Measurements from ENCODE around the gene ZEB2. TPM values are rescaled to one million over a fixed set of nuclear protein-coding genes. Genes with fewer than 3 reads are reported as not detected.

ZEB2 gene
- total and polyA plus RNA-seq, 12 donors = 17.2 to 99.5 (median 83.0) TPM

DNA sequence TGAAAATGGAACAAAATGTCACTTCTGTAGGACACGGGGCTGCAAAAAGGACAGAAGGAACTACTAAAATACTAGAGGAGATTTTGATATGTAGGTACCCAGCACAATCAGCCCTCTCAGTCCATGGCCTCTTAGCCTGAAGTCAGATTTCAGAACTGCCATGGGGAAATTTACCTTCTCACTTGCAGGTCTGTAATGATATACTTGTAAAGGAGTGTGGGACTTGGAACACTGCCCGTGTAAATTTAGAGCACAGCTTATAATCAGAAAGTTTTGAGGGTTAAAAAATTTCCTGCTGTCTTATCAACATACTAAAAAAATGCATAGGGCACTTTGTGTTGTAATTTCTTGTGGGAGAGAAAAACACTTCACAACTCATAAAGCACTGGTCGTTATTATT is 60.6 kb downstream of the ZEB2 start:
- Histone ChIP-seq H3K36me3 (peaks cover 0 to 16% (median 0%) of the 10 kb centered on the region in 9 donors), H3K4me1 (peaks cover 0 to 99% (median 88%) of the 10 kb centered on the region in 9 donors), H3K27me3 (no peaks in the 10 kb centered on the region), H3K27ac (peak overlapping the region in 8 of 10 donors; percentile 41 to 77 (median 70)), H3K9me3 (no peaks in the 10 kb centered on the region), H3K4me3 (peak overlapping the region in 1 of 10 donors; percentile 1)
- intact Hi-C loops (cut with DNase I) = loop anchor here in 7 of 10 donors (5.0 to 10.0 kb wide), 5 partner anchors 43 to 56 kb away; no protein-coding TSS in a partner anchor
- TF ChIP-seq, protein P1, sequence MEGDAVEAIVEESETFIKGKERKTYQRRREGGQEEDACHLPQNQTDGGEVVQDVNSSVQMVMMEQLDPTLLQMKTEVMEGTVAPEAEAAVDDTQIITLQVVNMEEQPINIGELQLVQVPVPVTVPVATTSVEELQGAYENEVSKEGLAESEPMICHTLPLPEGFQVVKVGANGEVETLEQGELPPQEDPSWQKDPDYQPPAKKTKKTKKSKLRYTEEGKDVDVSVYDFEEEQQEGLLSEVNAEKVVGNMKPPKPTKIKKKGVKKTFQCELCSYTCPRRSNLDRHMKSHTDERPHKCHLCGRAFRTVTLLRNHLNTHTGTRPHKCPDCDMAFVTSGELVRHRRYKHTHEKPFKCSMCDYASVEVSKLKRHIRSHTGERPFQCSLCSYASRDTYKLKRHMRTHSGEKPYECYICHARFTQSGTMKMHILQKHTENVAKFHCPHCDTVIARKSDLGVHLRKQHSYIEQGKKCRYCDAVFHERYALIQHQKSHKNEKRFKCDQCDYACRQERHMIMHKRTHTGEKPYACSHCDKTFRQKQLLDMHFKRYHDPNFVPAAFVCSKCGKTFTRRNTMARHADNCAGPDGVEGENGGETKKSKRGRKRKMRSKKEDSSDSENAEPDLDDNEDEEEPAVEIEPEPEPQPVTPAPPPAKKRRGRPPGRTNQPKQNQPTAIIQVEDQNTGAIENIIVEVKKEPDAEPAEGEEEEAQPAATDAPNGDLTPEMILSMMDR (IDR thresholded peaks at IDR 0.05) = no peak
- 15 to 18% methylated on average over 3 of the region's 3 CpGs for WGBS, 2 donors
- DNase-seq = no peak
- ATAC-seq = no peak

DNA sequence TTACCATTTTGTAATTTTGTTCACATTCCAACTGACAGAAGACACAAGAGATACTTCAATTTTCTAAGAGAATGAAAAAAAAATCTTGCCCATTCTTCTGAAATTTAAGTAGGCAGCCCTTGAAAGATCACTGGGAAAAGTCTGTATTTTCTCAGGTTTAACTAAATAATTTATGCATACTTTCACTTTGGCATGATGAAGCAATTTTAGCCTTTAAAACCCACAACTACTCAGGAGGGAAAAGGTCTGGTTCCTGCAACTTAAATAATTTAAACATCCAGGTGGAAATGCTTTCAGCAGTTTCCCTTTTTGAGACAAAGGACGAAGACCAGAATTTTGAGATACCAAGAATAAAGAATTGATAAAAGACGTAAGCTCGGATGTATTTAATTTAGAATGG is 61.4 kb downstream of the ZEB2 start:
- WGBS, 2 donors = 33 to 36% methylated on average over 3 of the region's 3 CpGs
- H3K36me3 ChIP-seq = peaks cover 0 to 11% (median 0%) of the 10 kb centered on the region in 9 donors
- no peaks in the 10 kb centered on the region for H3K27me3 ChIP-seq
- H3K9me3 ChIP-seq = no peaks in the 10 kb centered on the region
- DNase-seq = no peak
- ATAC-seq = no peak
- intact Hi-C loops (cut with DNase I) = loop anchor here in 7 of 10 donors (5.0 to 10.0 kb wide), 5 partner anchors 44 to 56 kb away; no protein-coding TSS in a partner anchor
- peak overlapping the region in 9 of 10 donors; percentile 4 to 77 (median 69) for H3K27ac ChIP-seq
- no peak overlapping the region for H3K4me3 ChIP-seq
- peaks cover 0 to 100% (median 95%) of the 10 kb centered on the region in 9 donors for H3K4me1 ChIP-seq
- TF ChIP-seq, protein P1 (IDR thresholded peaks at IDR 0.05) = no peak

DNA sequence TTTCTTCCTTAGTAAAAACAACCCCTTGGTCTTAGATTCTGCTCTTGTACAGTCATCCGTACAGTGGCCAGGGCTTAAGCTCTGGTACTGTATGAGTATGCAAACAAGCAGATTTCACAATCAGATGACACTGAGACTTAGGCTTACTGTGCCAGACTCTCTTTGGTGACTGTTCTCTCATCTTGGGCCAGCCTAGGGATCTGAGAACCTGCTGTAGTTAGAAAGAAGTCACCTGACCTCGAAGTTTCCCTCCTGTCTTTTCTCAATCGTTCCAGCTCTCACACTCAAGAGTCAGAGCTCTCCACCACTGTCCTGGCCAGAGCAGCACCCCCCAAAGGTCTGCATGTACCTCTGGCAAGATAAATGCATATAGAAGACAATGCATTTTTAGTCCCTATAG is 63.2 kb downstream of the ZEB2 start:
- WGBS, 2 donors = 13 to 20% methylated on average over 3 of the region's 3 CpGs
- TF ChIP-seq, protein P1 (IDR thresholded peaks at IDR 0.05) = no peak
- peaks cover 0 to 5% (median 0%) of the 10 kb centered on the region in 9 donors for H3K36me3 ChIP-seq
- ATAC-seq (peak; percentile 34 to 90 (median 53)), DNase-seq (peak; percentile 15 to 29)
- H3K9me3 ChIP-seq = no peaks in the 10 kb centered on the region
- H3K4me3 ChIP-seq = no peak overlapping the region
- H3K4me1 ChIP-seq = peaks cover 4 to 100% (median 99%) of the 10 kb centered on the region in 9 donors
- H3K27me3 ChIP-seq = no peaks in the 10 kb centered on the region
- peak overlapping the region in 7 of 10 donors; percentile 18 to 77 (median 26) for H3K27ac ChIP-seq
- intact Hi-C loops (cut with DNase I) = loop anchor here in 7 of 10 donors (5.0 to 10.0 kb wide), 5 partner anchors 46 to 58 kb away; no protein-coding TSS in a partner anchor

DNA sequence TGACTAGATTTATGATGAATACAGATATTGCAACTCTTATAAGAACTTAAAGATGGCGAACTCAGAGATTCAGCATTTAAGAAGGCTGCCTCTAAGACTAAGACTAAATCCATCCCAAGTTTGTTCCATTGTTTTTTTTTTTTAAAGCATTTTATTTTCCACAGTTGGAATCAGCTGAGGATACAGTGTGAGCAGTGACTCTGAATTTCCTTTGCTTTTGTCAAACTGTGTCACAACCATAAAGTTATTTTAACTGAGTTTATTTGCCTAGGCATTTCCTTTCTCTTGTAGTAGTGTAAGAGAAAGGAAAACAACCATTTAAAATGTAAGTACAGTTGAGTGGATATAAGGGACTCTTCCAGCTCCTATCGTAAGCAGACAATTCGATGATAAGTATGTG is 63.9 kb downstream of the ZEB2 start:
- peaks cover 4 to 100% (median 96%) of the 10 kb centered on the region in 9 donors for H3K4me1 ChIP-seq
- WGBS, 2 donors = 78% methylated on average over 3 of the region's 3 CpGs
- no peak for DNase-seq
- H3K36me3 ChIP-seq = peaks cover 0 to 12% (median 0%) of the 10 kb centered on the region in 9 donors
- no peaks in the 10 kb centered on the region for H3K9me3 ChIP-seq
- TF ChIP-seq, protein P1 (IDR thresholded peaks at IDR 0.05) = no peak
- ATAC-seq = no peak
- H3K4me3 ChIP-seq = no peak overlapping the region
- intact Hi-C loops (cut with DNase I) = loop anchor here in 7 of 10 donors (5.0 to 10.0 kb wide), 5 partner anchors 46 to 59 kb away; no protein-coding TSS in a partner anchor
- H3K27me3 ChIP-seq = no peaks in the 10 kb centered on the region
- peak overlapping the region in 6 of 10 donors; percentile 18 to 77 (median 40) for H3K27ac ChIP-seq
